Activated gamma-delta T cell (primary cell): ENCODE results near the gene NKX2-1.
"Not testable (repeated sequence)": the region's sequence is repeated elsewhere in the genome, so short reads cannot be mapped to it uniquely, and the experiment has no call there.

ENCODE experiments used
- DNase-seq: peaks from one replicate; lab custom pipeline; 2025; lab: John Stamatoyannopoulos, UW
- total RNA-seq, 2 donors: gene quantifications; one replicate each; lab custom pipeline; 2026; lab: John Stamatoyannopoulos, UW

NKX2-1 gene
- total RNA-seq = 0 reads per million in 2 donors

DNA sequence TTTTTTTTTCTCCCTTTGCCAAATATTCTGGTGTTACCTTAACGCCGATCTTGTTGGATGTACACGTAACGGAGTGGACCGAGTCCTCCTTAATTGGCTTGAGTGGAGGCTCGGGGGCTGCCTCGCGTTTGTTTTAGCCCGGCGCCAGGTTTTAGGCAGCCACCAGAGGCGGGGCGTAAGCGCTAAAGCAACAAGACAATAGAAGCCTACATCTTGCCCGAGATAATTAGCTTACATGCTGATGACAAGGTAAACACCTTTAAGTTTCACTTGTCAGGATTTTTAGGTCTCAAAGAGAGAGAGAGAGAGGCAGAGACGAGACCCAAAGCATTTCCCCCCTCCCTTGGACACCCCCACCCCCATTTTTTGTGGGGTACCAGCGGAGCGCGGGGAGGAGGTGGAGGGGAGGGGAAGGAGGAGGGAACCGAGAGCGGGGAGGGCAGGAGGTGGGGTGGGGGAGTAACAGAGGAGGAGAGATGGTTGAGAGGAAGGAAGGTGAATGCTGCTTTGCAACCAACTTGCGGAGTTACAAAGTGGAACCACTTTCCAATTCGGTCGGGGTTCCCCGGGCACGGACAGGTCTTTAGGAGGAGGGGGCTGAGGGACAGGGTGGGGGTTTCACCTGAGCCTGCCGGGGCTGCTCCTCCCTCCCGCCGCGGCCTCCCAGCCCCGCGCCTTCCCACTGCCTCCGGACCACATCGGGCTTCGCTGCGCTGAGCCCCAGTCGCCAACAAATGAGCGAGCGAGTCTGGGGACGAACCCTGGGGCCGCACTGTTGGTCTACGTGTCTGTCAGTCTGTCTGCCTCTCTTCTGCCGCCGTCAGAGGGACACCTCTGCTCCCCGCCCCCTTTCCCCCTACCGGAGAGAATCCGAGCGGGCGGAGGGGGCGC lies at the start of gene NKX2-1:
TSS of gene NKX2-1 (minus strand) at position 802 of the 891 bp plus-strand sequence. CDS start at position 699, 103 bp downstream.
- no peak for DNase-seq

GRCh38 chr14:36556811-36557433 lies 36.9 kb upstream of the NKX2-1 start:
- no peak for DNase-seq

DNA sequence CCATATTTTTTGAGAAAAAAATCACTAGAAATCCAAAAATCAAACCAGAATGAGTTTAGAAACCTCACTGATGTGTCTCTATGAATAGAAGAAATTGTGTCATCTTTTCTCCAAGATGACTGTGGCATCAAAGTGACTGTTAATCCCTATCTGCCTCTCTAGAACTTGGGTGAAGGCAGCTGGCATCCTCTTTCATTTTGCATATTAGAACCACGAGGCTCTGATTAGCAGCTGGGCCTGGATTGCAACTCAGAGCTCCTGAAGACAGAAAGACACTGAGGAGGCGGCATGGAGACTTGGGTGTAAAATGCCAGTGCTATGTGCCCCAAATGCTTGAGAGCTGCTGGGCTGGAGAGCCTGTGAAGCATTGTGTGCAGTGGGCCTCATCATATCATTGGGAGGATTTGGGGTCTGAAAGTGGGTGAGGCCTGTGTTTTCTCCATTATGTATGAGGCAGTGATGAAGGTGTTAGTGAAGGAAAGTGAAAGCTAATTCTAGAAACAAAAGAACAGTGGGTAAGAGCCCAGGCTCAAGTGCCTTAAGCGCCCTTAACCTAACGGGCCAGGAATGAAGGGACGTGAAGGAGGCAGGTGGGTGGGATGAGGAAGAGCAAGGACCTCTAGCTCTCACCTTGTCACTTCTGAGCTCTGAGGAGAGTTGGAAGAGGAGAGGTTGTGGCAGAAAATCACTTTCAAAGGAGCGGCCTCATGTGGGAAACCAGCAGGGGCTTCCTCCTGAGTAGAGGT lies 36.1 kb upstream of the NKX2-1 start:
- DNase-seq = no peak

DNA sequence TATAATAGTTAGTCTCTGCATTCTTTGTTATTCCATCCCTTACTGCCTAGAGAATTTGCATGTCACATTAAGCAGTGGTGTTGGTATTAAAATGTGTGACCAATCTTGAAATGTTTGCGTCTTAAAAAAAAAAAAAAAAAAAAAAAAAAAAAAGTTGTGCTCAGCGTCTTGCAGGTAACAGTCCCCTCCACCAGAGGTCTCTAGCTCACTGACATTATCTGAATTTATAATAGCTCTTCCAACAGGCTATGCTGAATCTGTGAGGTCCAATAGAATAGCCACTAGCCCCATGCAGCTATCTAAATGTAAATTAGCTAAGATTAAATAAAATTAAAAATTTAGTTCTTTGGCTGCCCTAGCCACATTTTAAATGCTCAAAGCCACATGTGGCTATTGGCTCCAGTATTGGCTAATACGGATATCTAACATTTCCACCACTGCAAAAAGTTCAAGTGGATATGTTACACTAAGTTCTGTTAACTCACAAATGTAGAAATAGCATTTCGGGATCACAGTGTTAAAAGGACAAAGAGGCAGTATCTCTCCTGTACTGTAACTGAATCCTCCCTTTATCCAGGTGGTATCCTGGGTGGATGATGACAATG lies 33.7 kb upstream of the NKX2-1 start:
- no peak for DNase-seq

DNA sequence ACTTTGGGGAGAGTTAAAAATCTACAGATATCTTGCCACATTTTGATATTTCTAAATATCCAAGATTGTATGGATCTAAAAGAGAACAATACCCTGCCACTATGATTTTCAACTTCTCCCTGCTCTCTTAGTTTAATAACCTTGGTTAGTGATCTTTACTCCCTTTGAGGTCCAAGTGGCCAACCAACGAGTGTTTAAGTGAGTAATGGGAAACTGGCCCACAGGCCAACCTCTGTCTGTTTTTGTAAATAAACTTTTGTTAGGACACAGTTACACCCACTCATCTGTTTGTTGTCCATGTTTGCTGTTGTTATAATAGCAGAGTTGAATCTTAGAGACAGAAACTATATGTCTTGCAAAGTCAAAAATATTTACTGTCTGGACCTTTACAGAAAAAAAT lies 30.9 kb upstream of the NKX2-1 start:
- DNase-seq = no peak

DNA sequence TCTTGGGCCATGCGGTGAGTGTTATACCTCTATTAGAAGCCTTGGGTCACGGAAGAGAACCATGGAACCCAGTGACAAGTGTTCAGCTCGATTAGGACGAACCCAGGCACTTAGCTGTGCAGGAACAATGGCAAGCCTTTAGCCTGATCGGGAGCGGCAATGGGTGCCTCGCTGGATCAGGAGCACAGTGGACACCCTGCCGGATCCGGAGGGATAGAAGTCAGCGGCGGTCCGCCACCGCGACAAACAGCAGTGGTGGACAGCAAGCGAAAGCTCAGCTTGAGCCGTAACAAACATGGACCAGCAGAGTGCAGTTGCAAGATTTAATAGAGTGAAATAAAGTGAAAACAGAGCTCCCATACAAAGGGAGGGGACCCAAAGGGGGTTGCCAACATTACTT lies 24.2 kb upstream of the NKX2-1 start:
- not testable (repeated sequence) for DNase-seq

- DNase-seq = no peak
These were observed 18.0 kb upstream of the NKX2-1 start for GRCh38 chr14:36538051-36538450.

DNA sequence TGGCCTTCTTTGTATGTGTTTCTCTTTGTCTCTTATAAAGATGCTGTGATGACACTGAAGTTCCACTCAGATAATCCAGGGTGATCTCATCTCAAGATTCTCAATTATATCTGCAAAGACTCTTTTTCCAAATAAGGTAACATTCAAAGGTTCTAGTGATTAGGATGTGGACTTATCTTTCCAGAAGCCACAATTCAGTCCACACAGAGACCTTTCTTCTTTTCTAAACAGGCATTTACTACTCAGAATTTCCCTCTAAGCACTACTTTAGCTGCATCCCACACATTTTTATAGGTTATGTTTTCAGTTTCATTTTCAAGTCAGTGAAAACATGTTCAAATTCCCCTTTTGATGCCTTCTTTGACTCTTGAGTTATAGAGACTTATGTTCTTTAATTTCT lies 9.0 kb upstream of the NKX2-1 start:
- DNase-seq = no peak

DNA sequence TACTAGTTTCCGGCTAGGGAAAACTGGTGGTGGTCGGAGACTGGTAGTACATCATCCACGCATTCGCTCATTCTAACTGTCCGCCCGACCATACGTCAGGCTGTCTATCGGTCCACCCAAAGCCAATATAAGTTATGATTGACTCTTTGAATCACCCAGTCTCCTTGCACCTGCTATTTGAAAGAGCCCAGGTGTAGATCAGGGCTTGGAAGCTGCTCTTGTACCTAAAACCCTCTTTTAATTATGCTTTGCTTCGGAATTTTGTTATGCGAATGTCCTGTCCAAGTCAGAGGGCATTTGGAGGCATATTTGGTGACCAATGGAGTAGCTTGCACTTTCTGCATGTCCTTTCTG lies 5.7 kb upstream of the NKX2-1 start:
- DNase-seq = no peak

- no peak for DNase-seq
These were observed 5.1 kb upstream of the NKX2-1 start for GRCh38 chr14:36524874-36525745.

GRCh38 chr14:36524220-36524837 lies 4.3 kb upstream of the NKX2-1 start:
- DNase-seq = no peak

- DNase-seq = no peak
These were observed 3.1 kb upstream of the NKX2-1 start for GRCh38 chr14:36522972-36523715.

DNA sequence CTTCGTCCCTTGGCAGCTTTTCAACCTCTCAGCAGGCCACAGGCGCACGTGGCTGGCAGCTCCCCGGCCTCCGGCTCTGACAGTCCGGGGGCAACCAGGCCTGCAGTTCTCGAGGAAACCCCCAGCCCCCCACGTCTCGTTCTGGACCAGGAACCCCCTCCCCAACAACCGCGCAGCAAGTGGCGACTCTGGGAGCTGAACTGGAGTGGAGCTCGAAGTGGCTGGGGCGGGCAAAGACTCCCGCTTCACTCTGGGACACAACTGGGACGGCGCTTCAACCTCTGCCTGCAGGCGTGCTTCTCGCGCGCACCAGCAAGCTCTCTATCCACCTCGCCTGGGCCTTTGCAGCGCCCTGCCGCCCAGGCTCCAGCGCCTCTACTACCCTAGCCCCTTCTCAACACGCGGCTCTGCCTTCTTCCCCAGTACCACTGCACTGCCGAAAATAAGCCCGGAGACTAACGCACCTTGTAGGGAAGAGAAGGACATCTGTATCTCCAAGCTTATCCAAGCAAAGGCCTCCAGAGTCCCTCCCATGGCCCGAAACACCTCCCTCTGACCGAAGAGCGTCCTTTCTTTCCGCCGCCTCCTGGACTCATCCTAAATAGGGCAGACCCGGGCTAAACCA lies 2.4 kb upstream of the NKX2-1 start:
- no peak for DNase-seq

DNA sequence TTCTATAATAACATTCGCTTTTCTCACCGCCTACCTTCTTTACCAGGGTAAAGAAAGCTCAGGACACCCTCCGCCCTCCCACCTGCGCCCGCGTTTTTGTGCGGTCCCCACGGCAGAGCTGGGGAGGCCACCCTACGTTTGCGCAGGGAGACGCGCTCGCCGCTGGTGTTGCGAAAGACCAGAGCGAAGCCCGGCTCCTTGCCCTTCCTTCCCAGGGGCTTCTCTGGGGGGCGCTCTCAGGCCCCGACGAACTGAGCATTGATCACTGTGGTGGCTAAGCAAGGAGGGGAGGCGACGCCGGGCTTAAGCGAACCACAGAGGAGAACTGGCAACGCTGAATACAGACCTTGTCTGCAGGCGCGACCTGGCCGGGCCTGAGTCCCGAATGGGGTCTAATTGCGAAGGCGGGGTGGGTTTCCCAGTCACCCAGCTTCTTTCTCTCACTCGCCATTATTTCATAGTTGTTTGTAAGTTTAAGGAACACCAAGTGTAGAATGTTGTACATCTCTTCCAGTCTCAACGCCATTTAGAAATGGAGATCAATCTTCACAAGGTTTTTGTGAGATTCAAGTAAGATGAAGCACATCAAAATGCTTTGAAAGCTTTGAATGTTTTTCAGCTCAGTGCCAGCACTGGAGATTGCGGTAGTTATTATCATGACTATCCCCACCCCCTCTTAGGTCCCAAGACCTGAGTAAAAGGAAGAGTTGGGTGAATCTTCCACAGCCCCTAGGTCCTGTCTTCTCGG lies 1.7 kb upstream of the NKX2-1 start:
- DNase-seq = no peak

DNA sequence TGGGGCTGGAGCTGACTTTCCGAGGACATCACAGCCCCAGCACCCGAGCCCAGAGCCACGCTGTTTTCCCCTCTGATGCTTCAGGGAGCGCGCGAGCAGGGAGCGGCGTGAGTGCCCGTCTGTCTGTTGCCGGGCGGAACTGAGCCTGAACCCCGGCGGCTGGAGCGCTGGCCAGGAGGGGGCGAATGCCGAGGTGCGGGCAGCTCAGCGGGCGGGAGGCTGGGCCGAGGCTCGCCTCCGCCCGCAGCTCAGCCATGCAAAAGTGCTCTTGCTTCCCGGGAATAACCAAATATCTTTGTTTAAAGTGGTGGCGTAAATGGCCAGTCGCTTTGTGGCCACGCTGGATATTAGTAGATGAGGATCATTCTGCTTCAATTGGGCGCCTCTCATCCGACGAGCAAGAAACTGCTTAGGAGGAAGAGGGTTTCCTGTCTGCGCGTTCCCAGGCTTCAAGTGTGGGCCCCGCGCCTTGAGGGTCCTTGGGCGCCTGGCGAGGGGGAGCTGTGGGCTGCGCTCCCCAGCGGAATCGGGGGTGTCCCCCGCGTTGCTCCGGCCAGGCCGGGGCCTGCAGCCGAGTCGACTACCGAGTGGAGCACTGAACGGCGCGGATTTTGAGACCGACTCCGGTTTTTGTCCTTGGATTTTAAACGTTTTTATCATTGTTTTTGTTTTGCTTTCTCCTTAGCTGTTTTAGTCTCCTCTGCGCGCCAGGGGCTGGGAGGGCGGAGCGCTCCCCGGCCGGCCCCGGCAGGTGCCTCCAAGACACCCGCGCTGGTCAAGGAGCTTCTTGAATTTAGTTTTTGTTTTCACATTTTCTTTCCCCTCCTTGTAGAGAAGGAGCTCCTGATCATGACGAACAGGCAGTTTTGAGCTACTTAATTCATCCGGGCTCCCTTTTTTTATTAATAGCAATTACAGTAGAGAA lies 831 bp upstream of the NKX2-1 start:
- no peak for DNase-seq

DNA sequence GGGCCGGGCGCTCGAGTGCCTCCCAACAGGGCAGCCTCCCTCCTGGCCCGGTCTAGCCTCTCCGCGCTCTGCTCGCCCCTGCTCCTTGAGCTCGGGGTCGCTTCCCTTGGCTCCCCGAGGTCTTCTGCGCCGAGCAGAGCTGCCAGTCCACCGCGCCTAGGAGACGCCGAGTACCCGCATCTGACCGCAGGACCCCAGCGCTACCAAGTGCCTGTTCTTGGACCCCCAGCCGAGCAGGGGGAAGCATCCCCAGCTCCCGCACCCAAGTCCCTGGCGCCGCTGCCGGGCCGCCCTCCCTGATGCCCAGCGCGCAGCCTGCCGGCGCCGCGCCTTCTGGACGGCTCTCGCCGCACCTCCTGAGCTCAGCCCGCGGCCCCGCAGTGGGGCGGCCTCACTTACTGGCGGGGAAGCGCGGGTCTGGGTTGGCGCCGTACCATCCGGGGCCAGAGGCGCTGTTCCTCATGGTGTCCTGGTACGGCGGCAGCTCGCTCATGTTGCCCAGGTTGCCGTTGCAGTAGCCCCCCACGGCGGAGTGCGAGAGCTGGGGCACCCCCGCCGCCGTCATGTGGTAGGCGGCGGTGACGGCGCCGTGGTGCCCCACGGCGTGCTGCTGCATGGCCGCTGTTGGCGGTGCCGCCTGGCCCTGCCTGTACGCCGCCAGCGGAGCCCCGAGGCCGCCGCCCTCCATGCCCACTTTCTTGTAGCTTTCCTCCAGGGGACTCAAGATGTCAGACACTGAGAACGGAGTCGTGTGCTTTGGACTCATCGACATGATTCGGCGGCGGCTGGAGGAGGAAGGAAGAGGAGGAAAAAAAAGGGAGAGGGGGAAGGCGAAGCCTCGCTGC lies 1.2 kb downstream of the NKX2-1 start:
- DNase-seq = no peak
